ENCODE results near the gene MFAP3L.
"Not testable (repeated sequence)": the region's sequence is repeated elsewhere in the genome, so short reads cannot be mapped to it uniquely, and the experiment has no call there.

Gene MFAP3L

GRCh38 chr4:169986369-169986768, 39.8 kb downstream of the MFAP3L start:
- no peak for DNase-seq

GRCh38 chr4:169985881-169986280, 40.3 kb downstream of the MFAP3L start:
- DNase-seq = no peak

GRCh38 chr4:169984745-169985144, 41.5 kb downstream of the MFAP3L start:
- DNase-seq = no peak

GRCh38 chr4:169984173-169984572, 42.0 kb downstream of the MFAP3L start:
- no peak for DNase-seq

GRCh38 chr4:169976951-169977350, 49.2 kb downstream of the MFAP3L start:
- no peak for DNase-seq

GRCh38 chr4:169975838-169976796, 50.1 kb downstream of the MFAP3L start:
- no peak for DNase-seq

- DNase-seq = no peak
Observed at GRCh38 chr4:169975131-169975837, 50.9 kb downstream of the MFAP3L start.

- DNase-seq = no peak
Observed at GRCh38 chr4:169971456-169972015, 54.7 kb downstream of the MFAP3L start.

- no peak for DNase-seq
Observed at GRCh38 chr4:169968999-169969398, 57.2 kb downstream of the MFAP3L start.

- no peak for DNase-seq
Observed at GRCh38 chr4:169963998-169964397, 62.2 kb downstream of the MFAP3L start.

- DNase-seq = no peak
Observed at GRCh38 chr4:169959254-169959653, 66.9 kb downstream of the MFAP3L start.

GRCh38 chr4:169958629-169959028, 67.6 kb downstream of the MFAP3L start:
- DNase-seq = no peak

- no peak for DNase-seq
Observed at GRCh38 chr4:169957785-169958184, 68.4 kb downstream of the MFAP3L start.

GRCh38 chr4:169956091-169956843, 69.9 kb downstream of the MFAP3L start:
- DNase-seq = no peak

- no peak for DNase-seq
Observed at GRCh38 chr4:169955521-169955920, 70.7 kb downstream of the MFAP3L start.

- DNase-seq = peak; percentile 59
Observed at GRCh38 chr4:169952236-169953002, 73.8 kb downstream of the MFAP3L start.

- DNase-seq = no peak
Observed at GRCh38 chr4:169948271-169948670, 77.9 kb downstream of the MFAP3L start.

GRCh38 chr4:169945636-169946035, 80.6 kb downstream of the MFAP3L start:
- DNase-seq = no peak

GRCh38 chr4:169943601-169944000, 82.6 kb downstream of the MFAP3L start:
- DNase-seq = not testable (repeated sequence)

GRCh38 chr4:169941141-169941540, 85.1 kb downstream of the MFAP3L start:
- DNase-seq = no peak

- DNase-seq = no peak
Observed at GRCh38 chr4:169940460-169940859, 85.7 kb downstream of the MFAP3L start.

Data from suppressor macrophage treated with lipopolysaccharide for 4 hours (primary cell).